Neural cell (in vitro differentiated cells): Measurements from ENCODE around the gene LCNL1. TPM values are rescaled to one million over a fixed set of nuclear protein-coding genes. Genes with fewer than 3 reads are reported as not detected.

ENCODE experiments used
- H2AFZ ChIP-seq: fragments of 200-600, 300-800 bp; sonication (generic), shearing (Covaris generic); 2 replicates; pipeline ENCODE4 v1.6.0; 2014; ENCODE audit warnings: low read depth, mild to moderate bottlenecking, antibody characterized with exemption, low read length, moderate library complexity
- H3F3A ChIP-seq: fragments of 200-600 bp; shearing (Covaris generic); 2 replicates; pipeline ENCODE4 v1.6.1; 2016; ENCODE audit warnings: mild to moderate bottlenecking, moderate library complexity, mixed read lengths, antibody characterized with exemption, low read length; ENCODE audit not compliant: insufficient read depth, poor library complexity, severe bottlenecking
- H3K27ac ChIP-seq: fragments of 200-600, 300-800 bp; sonication (generic), shearing (Covaris generic); 2 replicates; pipeline ENCODE4 v1.5.1; 2014; ENCODE audit warnings: mild to moderate bottlenecking, low read length, moderate library complexity
- H3K27me3 ChIP-seq: fragments of 300-800, 200-600 bp; sonication (generic), shearing (Covaris generic); 2 replicates; pipeline ENCODE4 v1.6.0; 2014; ENCODE audit warnings: mild to moderate bottlenecking, low read depth, low read length, moderate library complexity; ENCODE audit not compliant: insufficient read depth
- H3K36me3 ChIP-seq: fragments of 300-800, 200-600 bp; sonication (generic), shearing (Covaris generic); 2 replicates; pipeline ENCODE4 v1.5.1; 2014; ENCODE audit warnings: mild to moderate bottlenecking, antibody characterized with exemption, low read length, moderate library complexity; ENCODE audit not compliant: insufficient read depth
- H3K4me2 ChIP-seq: fragments of 300-800, 200-600 bp; sonication (generic), shearing (Covaris generic); 2 replicates; pipeline ENCODE4 v1.6.0; 2014; ENCODE audit warnings: mild to moderate bottlenecking, low read length
- H3K4me3 ChIP-seq: fragments of 300-800, 200-600 bp; sonication (generic), shearing (Covaris generic); 2 replicates; pipeline ENCODE4 v1.5.1; 2014; ENCODE audit warnings: mild to moderate bottlenecking, low read length, moderate library complexity
- H3K79me2 ChIP-seq: fragments of 200-600 bp; shearing (Covaris generic); replicated peaks from 2 replicates; pipeline ENCODE4 v1.6.0; 2014; ENCODE audit warnings: mild to moderate bottlenecking, low read length, moderate library complexity; ENCODE audit not compliant: insufficient read depth
- H3K9ac ChIP-seq: fragments of 300-800, 200-600 bp; sonication (generic), shearing (Covaris generic); 2 replicates; pipeline ENCODE4 v1.6.1; 2016; ENCODE audit warnings: mild to moderate bottlenecking, low read length, mixed read lengths
- H3K9me2 ChIP-seq: fragments of 200-600 bp; shearing (Covaris generic); 2 replicates; pipeline ENCODE4 v1.6.1; 2016; ENCODE audit warnings: mild to moderate bottlenecking, low read length, mixed read lengths; ENCODE audit not compliant: insufficient read depth
- H3K9me3 ChIP-seq: fragments of 200-600, 300-800 bp; sonication (generic), shearing (Covaris generic); 2 replicates; pipeline ENCODE4 v1.6.1; 2016; ENCODE audit warnings: mild to moderate bottlenecking, mixed run types, low read length, moderate library complexity, mixed read lengths
- H4K20me1 ChIP-seq: fragments of 200-600 bp; shearing (Covaris generic); 2 replicates; pipeline ENCODE4 v1.6.1; 2016; ENCODE audit warnings: mild to moderate bottlenecking, mixed run types; ENCODE audit not compliant: insufficient read depth
- EP300 ChIP-seq: fragments of 450-650 bp; conservative IDR thresholded peaks from 2 replicates; pipeline ENCODE4 v1.6.1; 2014; ENCODE audit warnings: antibody characterized with exemption, mild to moderate bottlenecking, moderate library complexity; ENCODE audit not compliant: poor library complexity, severe bottlenecking
- EZH2 ChIP-seq: fragments of 200-600, 300-800 bp; shearing (Covaris generic), sonication (generic); IDR thresholded peaks from 2 replicates; pipeline ENCODE4 v1.6.1; 2014; ENCODE audit warnings: antibody characterized with exemption, low read length, borderline replicate concordance, mild to moderate bottlenecking; ENCODE audit not compliant: insufficient read depth, poor library complexity, severe bottlenecking
- MXI1 ChIP-seq: fragments of 450-650 bp; conservative IDR thresholded peaks from 2 replicates; pipeline ENCODE4 v1.6.1; 2014; ENCODE audit warnings: antibody characterized with exemption, mild to moderate bottlenecking; ENCODE audit not compliant: poor library complexity, severe bottlenecking
- POLR2AphosphoS5 ChIP-seq: IDR thresholded peaks from 2 replicates; pipeline ENCODE4 v1.6.1; 2012
- RAD21 ChIP-seq: fragments of 450-650 bp; conservative IDR thresholded peaks from 2 replicates; pipeline ENCODE4 v1.6.1; 2014; ENCODE audit warnings: antibody characterized with exemption, mild to moderate bottlenecking, moderate library complexity
- SMC3 ChIP-seq: fragments of 450-650 bp; conservative IDR thresholded peaks from 2 replicates; pipeline ENCODE4 v1.6.1; 2014; ENCODE audit warnings: antibody characterized with exemption, mild to moderate bottlenecking, moderate library complexity; ENCODE audit not compliant: poor library complexity
- TAF1 ChIP-seq: IDR thresholded peaks from 2 replicates; pipeline ENCODE4 v1.6.1; 2012; ENCODE audit warnings: low read depth
- polyA plus RNA-seq: library from polyadenylated mRNA; depleted of rRNA; stranded (reverse); fragments of >200 nt; gene quantifications from 2 replicates; pipeline ENCODE4 v1.2.3, GENCODE V29; 2014
- TF ChIP-seq, protein P1 (sequence below): fragments of 450-650 bp; IDR thresholded peaks from 2 replicates; pipeline ENCODE4 v1.5.1; 2014; ENCODE audit warnings: antibody characterized with exemption, mild to moderate bottlenecking, moderate library complexity; ENCODE audit not compliant: poor library complexity, severe bottlenecking
- TF ChIP-seq, protein P2 (sequence below): IDR thresholded peaks from 2 replicates; pipeline ENCODE4 v1.6.1; 2012; ENCODE audit warnings: borderline replicate concordance

The LCNL1 gene
- polyA plus RNA-seq, 1 donor from 2014 or later: not detected

DNA sequence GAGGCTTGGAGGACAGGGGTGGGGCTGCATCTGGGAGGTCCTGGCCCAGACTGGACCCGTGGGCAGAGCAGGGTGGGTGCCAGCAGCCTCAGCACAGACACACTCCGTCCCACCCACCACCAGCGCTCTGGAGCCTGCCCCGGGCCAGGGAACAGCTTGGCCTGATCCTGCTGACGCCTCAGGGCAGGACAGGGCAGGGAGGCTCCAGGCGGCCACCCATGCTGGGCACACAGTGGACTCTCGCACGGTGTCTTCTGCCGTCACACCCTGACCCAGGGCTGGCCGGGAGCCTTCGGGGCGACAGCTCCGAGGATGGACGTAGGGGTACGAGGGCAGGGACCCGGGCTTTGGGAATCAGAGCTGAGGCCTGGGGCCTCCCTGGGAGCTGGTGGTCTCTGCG, 13.6 kb upstream of the LCNL1 start:
- no peak overlapping the region for H3K9ac ChIP-seq
- H3K27me3 ChIP-seq: no peaks in the 10 kb centered on the region
- TF ChIP-seq EZH2 (no peak), POLR2AphosphoS5 (no peak), EP300 (no peak), TAF1 (no peak), MXI1 (no peak), SMC3 (no peak)
- TF ChIP-seq, protein P1, sequence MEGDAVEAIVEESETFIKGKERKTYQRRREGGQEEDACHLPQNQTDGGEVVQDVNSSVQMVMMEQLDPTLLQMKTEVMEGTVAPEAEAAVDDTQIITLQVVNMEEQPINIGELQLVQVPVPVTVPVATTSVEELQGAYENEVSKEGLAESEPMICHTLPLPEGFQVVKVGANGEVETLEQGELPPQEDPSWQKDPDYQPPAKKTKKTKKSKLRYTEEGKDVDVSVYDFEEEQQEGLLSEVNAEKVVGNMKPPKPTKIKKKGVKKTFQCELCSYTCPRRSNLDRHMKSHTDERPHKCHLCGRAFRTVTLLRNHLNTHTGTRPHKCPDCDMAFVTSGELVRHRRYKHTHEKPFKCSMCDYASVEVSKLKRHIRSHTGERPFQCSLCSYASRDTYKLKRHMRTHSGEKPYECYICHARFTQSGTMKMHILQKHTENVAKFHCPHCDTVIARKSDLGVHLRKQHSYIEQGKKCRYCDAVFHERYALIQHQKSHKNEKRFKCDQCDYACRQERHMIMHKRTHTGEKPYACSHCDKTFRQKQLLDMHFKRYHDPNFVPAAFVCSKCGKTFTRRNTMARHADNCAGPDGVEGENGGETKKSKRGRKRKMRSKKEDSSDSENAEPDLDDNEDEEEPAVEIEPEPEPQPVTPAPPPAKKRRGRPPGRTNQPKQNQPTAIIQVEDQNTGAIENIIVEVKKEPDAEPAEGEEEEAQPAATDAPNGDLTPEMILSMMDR: no peak
- TF ChIP-seq, protein P2, sequence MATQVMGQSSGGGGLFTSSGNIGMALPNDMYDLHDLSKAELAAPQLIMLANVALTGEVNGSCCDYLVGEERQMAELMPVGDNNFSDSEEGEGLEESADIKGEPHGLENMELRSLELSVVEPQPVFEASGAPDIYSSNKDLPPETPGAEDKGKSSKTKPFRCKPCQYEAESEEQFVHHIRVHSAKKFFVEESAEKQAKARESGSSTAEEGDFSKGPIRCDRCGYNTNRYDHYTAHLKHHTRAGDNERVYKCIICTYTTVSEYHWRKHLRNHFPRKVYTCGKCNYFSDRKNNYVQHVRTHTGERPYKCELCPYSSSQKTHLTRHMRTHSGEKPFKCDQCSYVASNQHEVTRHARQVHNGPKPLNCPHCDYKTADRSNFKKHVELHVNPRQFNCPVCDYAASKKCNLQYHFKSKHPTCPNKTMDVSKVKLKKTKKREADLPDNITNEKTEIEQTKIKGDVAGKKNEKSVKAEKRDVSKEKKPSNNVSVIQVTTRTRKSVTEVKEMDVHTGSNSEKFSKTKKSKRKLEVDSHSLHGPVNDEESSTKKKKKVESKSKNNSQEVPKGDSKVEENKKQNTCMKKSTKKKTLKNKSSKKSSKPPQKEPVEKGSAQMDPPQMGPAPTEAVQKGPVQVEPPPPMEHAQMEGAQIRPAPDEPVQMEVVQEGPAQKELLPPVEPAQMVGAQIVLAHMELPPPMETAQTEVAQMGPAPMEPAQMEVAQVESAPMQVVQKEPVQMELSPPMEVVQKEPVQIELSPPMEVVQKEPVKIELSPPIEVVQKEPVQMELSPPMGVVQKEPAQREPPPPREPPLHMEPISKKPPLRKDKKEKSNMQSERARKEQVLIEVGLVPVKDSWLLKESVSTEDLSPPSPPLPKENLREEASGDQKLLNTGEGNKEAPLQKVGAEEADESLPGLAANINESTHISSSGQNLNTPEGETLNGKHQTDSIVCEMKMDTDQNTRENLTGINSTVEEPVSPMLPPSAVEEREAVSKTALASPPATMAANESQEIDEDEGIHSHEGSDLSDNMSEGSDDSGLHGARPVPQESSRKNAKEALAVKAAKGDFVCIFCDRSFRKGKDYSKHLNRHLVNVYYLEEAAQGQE: no peak
- no peaks in the 10 kb centered on the region for H3K79me2 ChIP-seq
- H3K9me3 ChIP-seq: no peaks in the 10 kb centered on the region
- no peaks in the 10 kb centered on the region for H3F3A ChIP-seq
- H3K27ac ChIP-seq: no peak overlapping the region
- H2AFZ ChIP-seq: no peak overlapping the region
- H4K20me1 ChIP-seq: no peaks in the 10 kb centered on the region
- H3K36me3 ChIP-seq: no peaks in the 10 kb centered on the region
- H3K4me3 ChIP-seq: no peak overlapping the region
- H3K9me2 ChIP-seq: no peaks in the 10 kb centered on the region
- H3K4me2 ChIP-seq: no peak overlapping the region

DNA sequence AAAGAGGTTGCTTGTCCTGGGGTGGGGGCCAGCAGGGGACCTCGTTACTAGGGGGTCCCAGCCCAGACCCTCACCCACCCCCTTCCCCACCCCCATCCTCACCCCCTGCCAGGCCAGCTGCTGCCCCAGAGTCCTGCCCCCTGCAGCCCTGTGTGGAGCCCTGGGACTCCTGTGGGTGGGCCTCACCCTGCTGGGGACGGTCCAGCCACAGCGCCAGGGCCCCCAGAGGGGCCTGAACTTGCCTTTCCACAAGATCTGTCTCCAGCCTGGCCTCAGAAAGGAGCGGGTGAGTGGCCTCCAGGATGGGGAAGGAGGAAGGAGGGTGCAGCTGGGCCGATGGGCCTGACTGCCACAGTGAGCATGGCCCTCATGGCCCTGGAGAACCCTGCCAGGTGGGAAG, 13.0 kb upstream of the LCNL1 start:
- H3F3A ChIP-seq: no peaks in the 10 kb centered on the region
- no peaks in the 10 kb centered on the region for H3K36me3 ChIP-seq
- no peaks in the 10 kb centered on the region for H3K9me3 ChIP-seq
- no peaks in the 10 kb centered on the region for H4K20me1 ChIP-seq
- TF ChIP-seq, protein P2: no peak
- TF ChIP-seq EZH2 (no peak), POLR2AphosphoS5 (no peak), RAD21 (no peak), SMC3 (no peak), EP300 (no peak), MXI1 (no peak)
- TF ChIP-seq, protein P1: no peak
- H3K27ac ChIP-seq: no peak overlapping the region
- H2AFZ ChIP-seq: no peak overlapping the region
- H3K4me2 ChIP-seq: no peak overlapping the region
- no peaks in the 10 kb centered on the region for H3K79me2 ChIP-seq
- no peak overlapping the region for H3K9ac ChIP-seq
- H3K4me3 ChIP-seq: no peak overlapping the region
- no peaks in the 10 kb centered on the region for H3K9me2 ChIP-seq
- no peaks in the 10 kb centered on the region for H3K27me3 ChIP-seq
